ENCODE results near the gene HS6ST3. TPM values are rescaled to one million over a fixed set of nuclear protein-coding genes. Genes with fewer than 3 reads are reported as not detected.

Gene HS6ST3
- total and polyA plus RNA-seq, 2 of the 13 experiments (the other 11 are each of a cell fraction or from before 2014, with no cell fraction given): not detected

DNA sequence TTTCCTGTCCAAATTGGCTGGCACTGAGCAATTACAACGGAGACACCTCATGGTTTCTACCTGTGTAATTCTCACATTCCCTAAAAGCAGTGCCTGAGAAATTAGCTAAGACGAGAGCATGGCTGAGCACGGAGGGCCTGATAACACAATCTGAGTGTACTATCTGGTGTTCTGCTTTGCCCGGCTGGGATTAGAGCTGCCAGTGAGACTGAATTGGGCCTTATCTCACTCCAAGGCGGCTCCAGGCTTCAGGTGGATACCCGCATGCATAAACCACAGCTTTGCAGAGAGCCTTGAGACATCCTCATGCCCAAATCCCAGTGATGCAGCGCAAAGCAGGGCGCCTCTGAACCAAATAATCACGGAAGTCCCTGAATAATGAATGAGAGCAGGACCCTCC, 732.1 kb downstream of the HS6ST3 start:
- intact Hi-C loops (cut with micrococcal nuclease; ENCODE audit: unreplicated experiment): loop anchor here (5.0 kb wide), 1 partner anchor 680 kb away; no protein-coding TSS in a partner anchor
- TF ChIP-seq, protein P1, sequence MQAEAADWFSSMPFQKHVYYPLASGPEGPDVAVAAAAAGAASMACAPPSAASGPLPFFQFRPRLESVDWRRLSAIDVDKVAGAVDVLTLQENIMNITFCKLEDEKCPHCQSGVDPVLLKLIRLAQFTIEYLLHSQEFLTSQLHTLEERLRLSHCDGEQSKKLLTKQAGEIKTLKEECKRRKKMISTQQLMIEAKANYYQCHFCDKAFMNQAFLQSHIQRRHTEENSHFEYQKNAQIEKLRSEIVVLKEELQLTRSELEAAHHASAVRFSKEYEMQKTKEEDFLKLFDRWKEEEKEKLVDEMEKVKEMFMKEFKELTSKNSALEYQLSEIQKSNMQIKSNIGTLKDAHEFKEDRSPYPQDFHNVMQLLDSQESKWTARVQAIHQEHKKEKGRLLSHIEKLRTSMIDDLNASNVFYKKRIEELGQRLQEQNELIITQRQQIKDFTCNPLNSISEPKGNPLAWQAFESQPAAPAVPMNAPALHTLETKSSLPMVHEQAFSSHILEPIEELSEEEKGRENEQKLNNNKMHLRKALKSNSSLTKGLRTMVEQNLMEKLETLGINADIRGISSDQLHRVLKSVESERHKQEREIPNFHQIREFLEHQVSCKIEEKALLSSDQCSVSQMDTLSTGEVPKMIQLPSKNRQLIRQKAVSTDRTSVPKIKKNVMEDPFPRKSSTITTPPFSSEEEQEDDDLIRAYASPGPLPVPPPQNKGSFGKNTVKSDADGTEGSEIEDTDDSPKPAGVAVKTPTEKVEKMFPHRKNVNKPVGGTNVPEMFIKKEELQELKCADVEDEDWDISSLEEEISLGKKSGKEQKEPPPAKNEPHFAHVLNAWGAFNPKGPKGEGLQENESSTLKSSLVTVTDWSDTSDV (CRISPR knock-in tag; IDR thresholded peaks at IDR 0.05): no peak
- TF ChIP-seq ZNF12 (CRISPR knock-in tag; IDR thresholded peaks at IDR 0.05) (no peak), E2F2 (CRISPR knock-in tag; IDR thresholded peaks at IDR 0.05; ENCODE audit: borderline replicate concordance) (no peak), IKZF1 (IDR thresholded peaks at IDR 0.05) (no peak), ZNF740 (CRISPR knock-in tag; IDR thresholded peaks at IDR 0.05) (no peak), SP4 (CRISPR knock-in tag; IDR thresholded peaks at IDR 0.05) (no peak), LRRFIP1 (CRISPR knock-in tag; conservative IDR thresholded peaks at IDR 0.05) (no peak), XBP1 (CRISPR knock-in tag; IDR thresholded peaks at IDR 0.05) (no peak), EED (CRISPR knock-in tag; IDR thresholded peaks at IDR 0.05) (no peak), ZNF329 (CRISPR knock-in tag; IDR thresholded peaks at IDR 0.05; ENCODE audit: low read depth) (no peak)
- TF ChIP-seq, protein P2, sequence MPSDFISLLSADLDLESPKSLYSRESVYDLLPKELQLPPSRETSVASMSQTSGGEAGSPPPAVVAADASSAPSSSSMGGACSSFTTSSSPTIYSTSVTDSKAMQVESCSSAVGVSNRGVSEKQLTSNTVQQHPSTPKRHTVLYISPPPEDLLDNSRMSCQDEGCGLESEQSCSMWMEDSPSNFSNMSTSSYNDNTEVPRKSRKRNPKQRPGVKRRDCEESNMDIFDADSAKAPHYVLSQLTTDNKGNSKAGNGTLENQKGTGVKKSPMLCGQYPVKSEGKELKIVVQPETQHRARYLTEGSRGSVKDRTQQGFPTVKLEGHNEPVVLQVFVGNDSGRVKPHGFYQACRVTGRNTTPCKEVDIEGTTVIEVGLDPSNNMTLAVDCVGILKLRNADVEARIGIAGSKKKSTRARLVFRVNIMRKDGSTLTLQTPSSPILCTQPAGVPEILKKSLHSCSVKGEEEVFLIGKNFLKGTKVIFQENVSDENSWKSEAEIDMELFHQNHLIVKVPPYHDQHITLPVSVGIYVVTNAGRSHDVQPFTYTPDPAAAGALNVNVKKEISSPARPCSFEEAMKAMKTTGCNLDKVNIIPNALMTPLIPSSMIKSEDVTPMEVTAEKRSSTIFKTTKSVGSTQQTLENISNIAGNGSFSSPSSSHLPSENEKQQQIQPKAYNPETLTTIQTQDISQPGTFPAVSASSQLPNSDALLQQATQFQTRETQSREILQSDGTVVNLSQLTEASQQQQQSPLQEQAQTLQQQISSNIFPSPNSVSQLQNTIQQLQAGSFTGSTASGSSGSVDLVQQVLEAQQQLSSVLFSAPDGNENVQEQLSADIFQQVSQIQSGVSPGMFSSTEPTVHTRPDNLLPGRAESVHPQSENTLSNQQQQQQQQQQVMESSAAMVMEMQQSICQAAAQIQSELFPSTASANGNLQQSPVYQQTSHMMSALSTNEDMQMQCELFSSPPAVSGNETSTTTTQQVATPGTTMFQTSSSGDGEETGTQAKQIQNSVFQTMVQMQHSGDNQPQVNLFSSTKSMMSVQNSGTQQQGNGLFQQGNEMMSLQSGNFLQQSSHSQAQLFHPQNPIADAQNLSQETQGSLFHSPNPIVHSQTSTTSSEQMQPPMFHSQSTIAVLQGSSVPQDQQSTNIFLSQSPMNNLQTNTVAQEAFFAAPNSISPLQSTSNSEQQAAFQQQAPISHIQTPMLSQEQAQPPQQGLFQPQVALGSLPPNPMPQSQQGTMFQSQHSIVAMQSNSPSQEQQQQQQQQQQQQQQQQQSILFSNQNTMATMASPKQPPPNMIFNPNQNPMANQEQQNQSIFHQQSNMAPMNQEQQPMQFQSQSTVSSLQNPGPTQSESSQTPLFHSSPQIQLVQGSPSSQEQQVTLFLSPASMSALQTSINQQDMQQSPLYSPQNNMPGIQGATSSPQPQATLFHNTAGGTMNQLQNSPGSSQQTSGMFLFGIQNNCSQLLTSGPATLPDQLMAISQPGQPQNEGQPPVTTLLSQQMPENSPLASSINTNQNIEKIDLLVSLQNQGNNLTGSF (CRISPR knock-in tag; IDR thresholded peaks at IDR 0.05): no peak
- TF ChIP-seq, protein P3, sequence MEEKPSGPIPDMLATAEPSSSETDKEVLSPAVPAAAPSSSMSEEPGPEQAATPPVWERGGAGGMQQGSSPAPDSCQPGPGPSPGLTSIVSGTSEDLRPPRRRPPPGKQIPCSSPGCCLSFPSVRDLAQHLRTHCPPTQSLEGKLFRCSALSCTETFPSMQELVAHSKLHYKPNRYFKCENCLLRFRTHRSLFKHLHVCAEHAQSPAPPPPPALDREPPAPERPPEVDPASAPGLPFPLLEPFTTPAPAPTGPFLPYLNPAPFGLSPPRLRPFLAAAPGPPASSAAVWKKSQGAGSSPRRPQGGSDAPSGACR (CRISPR knock-in tag; IDR thresholded peaks at IDR 0.05): no peak

More for the DNA sequence above, 732.1 kb downstream of the HS6ST3 start:
- no peak for ATAC-seq
- H3K4me2 ChIP-seq (ENCODE audit: low read depth, low read length): no peak overlapping the region
- ChIA-PET CTCF (ENCODE audit: low intra/inter-chr PET ratio, low total read pairs) (interaction anchor here (2.1 to 2.3 kb wide), 2 partner anchors 137 to 145 kb away, joined by 13 to 15 read pairs; no protein-coding TSS in a partner anchor), POLR2A (no interaction called here)
- H3K36me3 ChIP-seq (replicated peaks in 1 of 2; ENCODE audit: control insufficient read depth in 1 of 2, insufficient read depth in 2 of 2, low read length in 2 of 2): no peaks in the 10 kb centered on the region
- no peaks in the 10 kb centered on the region; a peak in 1 of 5 replicates for H3K27me3 ChIP-seq (ENCODE audit: control insufficient read depth in 1 of 2, insufficient read depth in 2 of 2, low read length in 2 of 2)
- no peaks in the 10 kb centered on the region for H3K9me3 ChIP-seq (ENCODE audit: low read length)
- H3K9ac ChIP-seq (ENCODE audit: insufficient read depth, low read depth, low read length): no peak overlapping the region
- H3K4me1 ChIP-seq (ENCODE audit: insufficient read depth, low read length): no peaks in the 10 kb centered on the region
- H3K79me2 ChIP-seq (ENCODE audit: insufficient read depth, low read length): no peaks in the 10 kb centered on the region
- in situ Hi-C loops (cut with HindIII; ENCODE audit: extremely low pct_ligation_motif_present, low pct_unique_long_range_greater_than_20kb): no loop called here
- no TSS peak for BruUV-seq (replicated peaks)
- no peak overlapping the region for H2AFZ ChIP-seq (ENCODE audit: low read length)
- no peaks in the 10 kb centered on the region for H4K20me1 ChIP-seq (ENCODE audit: insufficient read depth, low read length)
- no peak overlapping the region for H3K27ac ChIP-seq (ENCODE audit: extremely low read length, insufficient read depth, low read length)
- no peak for DNase-seq (ENCODE audit: low spot score)
- no peak for FAIRE-seq
- H3K4me3 ChIP-seq (replicated peaks in 1 of 3; ENCODE audit: insufficient read depth in 1 of 3, low read depth in 2 of 3, low read length in 3 of 3): no peak overlapping the region
- 37% methylated on average over 7 of the region's 9 CpGs for WGBS (ENCODE audit: low lambda C conversion rate)
